Esophagus muscularis mucosa (tissue), 3 donors: ENCODE measurements around the gene PRKRA.
A peak's percentile ranks its signal among the peaks of the same experiment; 100 is the strongest.

ENCODE experiments used
- POLR2A ChIP-seq: fragments of 450-650 bp; IDR thresholded peaks from one replicate; pipeline ENCODE4 v1.6.1; 2017; ENCODE audit warnings: antibody characterized with exemption, moderate library complexity, mild to moderate bottlenecking, low read depth
- TF ChIP-seq, protein P1 (sequence below), 3 experiments: fragments of 200-600 bp in 2 of 3; fragments of 450-650 bp in 1 of 3; sonication (generic) in 2 of 3; IDR thresholded peaks; one replicate each; pipeline ENCODE4 v1.5.1; 2017 to 2019; ENCODE audit warnings: antibody characterized with exemption in 3 of 3, mild to moderate bottlenecking in 2 of 3, moderate library complexity in 1 of 3

GRCh38 chr2:178478439-178479274, 27.7 kb upstream of the PRKRA start, which contains the start of gene FKBP7:
- TF ChIP-seq, protein P1, sequence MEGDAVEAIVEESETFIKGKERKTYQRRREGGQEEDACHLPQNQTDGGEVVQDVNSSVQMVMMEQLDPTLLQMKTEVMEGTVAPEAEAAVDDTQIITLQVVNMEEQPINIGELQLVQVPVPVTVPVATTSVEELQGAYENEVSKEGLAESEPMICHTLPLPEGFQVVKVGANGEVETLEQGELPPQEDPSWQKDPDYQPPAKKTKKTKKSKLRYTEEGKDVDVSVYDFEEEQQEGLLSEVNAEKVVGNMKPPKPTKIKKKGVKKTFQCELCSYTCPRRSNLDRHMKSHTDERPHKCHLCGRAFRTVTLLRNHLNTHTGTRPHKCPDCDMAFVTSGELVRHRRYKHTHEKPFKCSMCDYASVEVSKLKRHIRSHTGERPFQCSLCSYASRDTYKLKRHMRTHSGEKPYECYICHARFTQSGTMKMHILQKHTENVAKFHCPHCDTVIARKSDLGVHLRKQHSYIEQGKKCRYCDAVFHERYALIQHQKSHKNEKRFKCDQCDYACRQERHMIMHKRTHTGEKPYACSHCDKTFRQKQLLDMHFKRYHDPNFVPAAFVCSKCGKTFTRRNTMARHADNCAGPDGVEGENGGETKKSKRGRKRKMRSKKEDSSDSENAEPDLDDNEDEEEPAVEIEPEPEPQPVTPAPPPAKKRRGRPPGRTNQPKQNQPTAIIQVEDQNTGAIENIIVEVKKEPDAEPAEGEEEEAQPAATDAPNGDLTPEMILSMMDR (IDR thresholded peaks at IDR 0.05), result peak; percentile 56 to 83 (median 62)
- TF ChIP-seq POLR2A, result peak; percentile 8
